HG03135 (cell line): ENCODE results near the gene AXL.

Source experiments
- ATAC-seq: cut with Tn5 transposase; IDR thresholded peaks from one replicate; pipeline ENCODE4 v1.9.1; 2021; ENCODE audit warnings: mild to moderate bottlenecking, moderate library complexity; ENCODE audit not compliant: unreplicated experiment

The AXL gene

DNA sequence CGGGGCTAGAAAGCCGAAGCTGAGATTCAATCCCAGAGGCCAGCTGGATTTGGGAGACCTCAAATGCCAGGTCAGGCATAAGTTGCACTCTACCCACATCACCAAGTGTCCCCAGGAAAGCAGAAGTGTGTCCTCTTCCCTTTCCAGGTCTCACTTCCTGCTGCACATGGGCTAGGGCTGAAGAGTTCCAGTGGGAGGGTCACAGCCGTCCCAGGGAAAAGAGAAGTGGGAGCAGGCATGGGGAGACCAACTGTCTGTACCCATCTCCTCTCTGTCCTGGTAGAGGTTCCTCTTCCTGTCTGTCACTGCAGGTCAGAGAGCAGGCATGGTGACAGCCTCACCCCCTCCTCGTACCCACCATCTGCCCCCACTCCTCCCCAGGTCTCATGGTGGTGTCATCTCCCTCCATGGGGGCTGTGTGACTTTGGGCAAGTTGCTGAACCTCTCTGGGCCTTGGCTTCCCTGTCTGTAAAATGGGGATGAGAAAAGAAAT, 14.8 kb downstream of the AXL start:
- no peak for ATAC-seq

DNA sequence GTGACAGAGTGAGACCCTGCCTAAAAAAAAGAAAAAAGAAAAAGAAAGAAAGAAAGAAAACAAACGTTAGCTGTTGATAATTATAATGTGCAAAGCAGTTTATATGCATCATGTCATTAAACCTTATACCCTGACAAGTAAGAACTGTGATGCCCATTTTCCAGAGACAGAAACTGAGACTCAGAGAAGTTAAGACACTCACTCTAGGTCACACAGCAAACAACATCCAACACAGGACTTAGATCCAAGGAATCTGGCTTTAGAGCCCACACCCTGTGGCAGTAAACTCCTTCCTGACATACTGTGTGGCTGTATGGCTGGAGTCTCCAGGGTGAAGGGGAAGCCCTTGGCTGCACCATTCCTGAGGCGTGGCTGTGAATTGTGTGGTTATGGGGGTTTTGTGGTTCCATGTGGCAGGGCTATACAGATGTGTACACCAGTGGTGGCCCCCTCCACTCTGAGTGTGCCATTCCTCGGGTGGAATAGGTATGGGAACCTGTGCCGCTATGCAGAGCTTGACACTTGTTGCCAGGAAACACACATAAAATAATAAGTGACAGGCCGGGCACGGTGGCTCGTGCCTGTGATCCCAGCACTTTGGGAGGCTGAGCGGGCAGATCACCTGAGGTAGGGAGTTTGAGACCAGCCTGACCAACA, 15.6 kb downstream of the AXL start:
- no peak for ATAC-seq

DNA sequence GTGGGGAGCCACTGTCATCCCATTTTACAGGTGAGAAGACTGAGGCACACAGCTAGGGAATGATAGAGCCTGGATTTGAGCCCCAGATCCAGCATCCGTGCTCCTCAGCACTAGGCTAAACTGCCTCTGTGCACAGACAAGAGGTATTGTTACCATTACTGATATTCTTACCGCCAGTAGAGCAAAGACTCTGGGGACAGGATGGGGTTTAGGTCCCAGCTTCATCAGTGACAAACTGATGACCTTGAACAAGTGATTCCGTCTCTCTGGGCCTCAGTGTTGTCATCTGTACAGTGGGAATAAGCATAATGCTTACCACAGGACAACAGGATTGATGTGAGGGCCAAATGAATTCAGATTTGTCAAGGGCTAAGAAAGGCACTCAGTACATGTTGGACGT, 16.5 kb downstream of the AXL start:
- ATAC-seq: no peak

DNA sequence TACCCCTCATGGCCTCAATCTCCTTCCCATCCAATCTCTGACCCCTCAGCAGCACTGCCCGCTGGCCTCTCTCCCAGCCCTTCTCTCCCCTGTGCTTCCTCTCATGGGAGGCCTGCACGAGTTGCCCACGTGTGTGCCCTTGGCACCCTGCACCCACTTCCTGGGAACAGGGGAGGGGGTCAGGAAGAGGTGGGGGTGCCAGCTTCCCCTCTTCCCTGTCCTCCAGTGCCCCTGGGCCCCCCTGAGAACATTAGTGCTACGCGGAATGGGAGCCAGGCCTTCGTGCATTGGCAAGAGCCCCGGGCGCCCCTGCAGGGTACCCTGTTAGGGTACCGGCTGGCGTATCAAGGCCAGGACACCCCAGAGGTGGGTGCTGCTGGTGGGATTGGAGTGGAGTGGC, 19.2 kb downstream of the AXL start:
- ATAC-seq: no peak

DNA sequence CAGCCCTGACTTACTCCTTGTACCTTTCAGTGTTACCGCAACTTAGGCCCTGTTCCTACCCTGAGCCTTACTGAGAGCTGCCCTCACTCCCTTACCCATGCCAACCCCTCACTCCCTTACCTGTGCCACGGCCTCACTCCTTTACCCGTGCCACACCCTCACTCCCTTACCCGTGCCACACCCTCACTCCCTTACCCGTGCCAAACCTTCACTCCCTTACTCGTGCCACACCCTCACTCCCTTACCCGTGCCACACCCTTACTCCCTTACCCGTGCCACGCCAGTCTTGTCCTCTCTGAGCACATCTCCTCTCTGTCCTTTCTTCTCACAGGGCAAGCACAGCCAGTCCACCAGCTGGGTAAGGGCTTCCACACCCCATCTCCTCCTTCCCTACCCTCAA, 20.3 kb downstream of the AXL start:
- no peak for ATAC-seq

DNA sequence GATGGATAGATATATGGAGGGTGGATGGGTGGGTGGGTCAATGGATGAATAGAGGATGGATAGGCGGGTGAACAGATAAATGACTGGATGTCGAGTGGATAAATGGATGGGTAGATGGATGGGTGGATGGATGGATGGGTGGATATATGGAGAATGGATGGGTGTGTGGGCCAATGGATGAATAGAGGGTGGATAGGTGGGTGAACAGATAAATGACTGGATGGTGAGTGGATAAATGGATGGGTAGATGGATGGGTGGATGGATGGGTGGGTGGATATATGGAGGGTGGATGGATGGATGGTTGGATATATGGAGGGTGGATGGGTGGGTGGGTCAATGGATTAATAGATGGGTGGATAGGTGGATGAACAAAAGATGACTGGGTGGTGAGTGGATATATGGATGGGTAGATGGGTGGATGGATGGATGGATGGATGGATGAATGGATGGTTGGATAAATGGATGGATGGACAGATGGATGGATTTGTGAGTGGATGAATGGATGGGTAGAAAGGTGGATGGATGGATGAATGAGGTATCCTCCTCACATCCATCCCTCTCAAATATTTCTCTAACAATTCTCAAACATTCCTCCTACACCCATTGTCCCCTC, 21.0 kb downstream of the AXL start:
- ATAC-seq: no peak

DNA sequence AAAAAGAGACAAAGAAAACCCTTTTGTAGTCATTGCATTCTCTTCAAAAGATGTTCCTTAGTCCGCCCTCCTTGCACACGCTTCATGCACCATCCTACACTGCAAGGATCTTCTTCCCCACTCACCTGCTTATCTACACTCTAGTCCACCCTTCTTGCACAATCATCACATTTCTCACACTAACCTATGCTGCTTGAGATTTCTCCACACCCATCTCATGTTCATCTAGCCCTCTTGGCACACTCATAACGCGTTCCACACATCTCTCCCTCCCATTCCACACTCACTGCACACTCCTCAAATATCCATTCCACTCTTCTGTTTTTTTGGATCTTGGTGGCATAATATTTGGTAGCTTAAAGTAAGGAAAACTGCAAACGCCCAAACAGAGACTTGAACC, 22.8 kb downstream of the AXL start:
- no peak for ATAC-seq

DNA sequence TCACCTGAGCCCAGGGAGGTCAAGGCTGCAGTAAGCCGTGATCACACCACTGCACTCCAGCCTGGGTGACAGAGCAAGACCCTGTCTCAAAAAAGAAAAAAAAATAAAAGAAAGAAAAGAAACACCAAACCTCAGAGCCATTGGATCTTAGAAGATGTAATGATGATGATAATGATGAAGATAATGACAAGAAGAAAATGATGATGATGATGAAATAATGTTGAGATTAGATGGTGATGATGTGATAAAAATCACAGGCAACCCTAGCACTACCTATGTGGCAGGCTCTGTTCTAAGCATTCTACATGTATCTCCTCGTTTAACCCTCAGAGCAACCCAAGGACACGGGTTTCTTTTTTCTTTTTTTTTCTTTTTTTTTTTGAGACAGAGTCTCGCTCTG, 25.1 kb downstream of the AXL start:
- no peak for ATAC-seq

DNA sequence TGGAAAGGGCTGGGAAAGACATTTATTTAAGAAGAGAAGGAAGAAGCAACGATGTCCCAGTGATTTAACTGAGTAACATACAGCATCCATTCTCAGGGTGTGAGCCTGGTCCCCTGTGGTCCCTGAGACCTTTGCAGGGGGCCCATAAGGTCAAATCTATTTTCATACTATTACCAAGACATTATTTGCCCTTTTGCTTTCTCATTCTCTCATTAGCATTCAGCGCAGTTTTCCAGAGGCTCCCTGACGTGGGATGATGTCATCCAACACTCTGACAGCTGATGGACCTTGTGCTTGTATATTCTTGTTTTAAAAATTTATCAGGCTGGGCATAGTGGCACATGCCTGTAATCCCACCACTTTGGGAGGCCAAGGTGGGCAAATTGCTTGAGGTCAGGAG, 26.8 kb downstream of the AXL start:
- no peak for ATAC-seq

DNA sequence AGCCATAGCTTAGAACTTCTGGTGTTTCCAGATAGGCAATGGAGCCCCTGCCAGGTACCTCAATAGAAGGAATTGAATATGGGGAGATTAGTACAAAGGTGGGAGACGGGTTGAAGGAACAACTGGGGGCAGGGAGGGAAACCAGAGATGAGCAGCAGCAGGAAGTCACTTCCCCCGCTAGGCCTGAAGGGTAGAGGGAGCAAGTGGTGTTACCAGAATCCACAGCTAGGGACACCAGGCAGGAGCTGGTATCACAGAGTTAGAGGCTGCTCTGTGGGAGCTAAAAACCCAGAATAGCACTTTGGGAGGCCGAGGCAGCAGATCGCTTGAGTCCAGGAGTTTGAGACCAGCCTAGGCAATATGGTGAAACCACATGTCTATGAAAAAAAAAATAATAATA, 29.9 kb downstream of the AXL start:
- ATAC-seq: no peak

DNA sequence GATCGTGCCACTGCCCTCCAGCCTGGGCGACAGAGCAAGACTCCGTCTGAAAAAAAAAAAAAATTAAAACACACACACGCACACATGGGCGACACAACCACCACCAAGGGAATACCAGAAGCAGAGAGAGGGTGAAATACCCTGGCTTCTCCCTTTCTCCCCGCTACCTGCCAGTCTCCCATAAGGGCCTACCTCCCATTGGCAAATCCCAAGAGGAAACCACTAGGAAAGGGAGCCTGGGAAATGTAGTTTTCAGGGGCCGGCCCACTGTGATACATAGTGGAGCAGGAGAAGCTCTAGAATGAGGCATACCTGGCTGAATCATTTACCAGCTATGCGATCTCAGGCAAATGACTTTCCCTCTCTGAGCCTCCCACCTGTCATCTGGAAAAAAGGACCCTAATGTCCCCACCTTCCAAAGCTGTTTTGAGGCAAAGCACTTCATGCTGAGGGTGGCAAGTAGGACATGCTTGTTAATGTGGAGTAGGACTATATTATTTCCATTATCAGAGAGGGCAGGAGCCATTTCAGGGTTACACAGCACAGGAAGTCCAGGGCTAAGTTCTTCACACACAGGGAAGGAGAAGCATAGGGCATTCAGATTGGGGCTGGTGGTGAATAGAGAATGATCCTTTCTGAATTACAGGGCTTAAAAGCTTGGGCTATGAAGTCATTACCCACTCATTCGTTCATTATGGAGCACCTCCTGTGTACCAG, 30.8 kb downstream of the AXL start:
- no peak for ATAC-seq

DNA sequence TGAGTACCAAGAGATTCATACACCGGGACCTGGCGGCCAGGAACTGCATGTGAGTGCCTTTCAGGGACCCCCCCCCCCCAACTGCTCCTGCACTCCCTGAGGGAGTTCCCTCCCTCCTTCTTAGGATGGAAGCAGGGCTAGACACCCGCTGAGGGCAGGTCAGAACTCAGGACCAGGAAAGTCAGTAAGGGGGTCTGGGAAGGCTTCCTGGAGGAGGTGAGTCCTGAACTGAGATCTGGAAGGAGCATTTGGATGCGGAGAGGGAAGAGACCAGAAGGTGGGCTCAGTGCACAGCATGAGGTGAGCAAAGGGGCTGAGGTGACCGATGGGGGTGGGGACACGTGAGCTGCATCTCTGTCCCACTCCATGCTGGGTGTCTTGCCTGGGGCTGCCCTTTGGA, 34.6 kb downstream of the AXL start:
- ATAC-seq: no peak

DNA sequence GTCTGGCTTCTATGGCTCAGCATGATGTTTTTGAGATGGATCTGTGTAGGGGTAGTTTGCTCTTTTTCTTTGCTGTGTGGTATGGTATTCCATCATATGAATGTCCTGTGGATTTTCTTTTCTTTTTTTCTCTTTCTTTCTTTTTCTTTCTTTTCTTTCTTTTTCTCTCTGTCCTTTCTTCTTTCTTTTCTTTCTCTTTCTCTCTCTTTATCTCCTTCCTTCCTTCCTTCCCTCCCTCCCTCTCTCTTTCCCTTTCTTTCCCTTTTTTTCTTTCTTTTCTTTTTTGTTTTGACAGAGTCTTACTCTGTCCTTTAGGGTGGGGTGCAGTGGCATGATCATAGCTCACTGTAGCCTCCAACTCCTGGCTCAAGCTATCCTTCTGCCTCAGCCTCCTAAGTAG, 36.1 kb downstream of the AXL start:
- no peak for ATAC-seq

DNA sequence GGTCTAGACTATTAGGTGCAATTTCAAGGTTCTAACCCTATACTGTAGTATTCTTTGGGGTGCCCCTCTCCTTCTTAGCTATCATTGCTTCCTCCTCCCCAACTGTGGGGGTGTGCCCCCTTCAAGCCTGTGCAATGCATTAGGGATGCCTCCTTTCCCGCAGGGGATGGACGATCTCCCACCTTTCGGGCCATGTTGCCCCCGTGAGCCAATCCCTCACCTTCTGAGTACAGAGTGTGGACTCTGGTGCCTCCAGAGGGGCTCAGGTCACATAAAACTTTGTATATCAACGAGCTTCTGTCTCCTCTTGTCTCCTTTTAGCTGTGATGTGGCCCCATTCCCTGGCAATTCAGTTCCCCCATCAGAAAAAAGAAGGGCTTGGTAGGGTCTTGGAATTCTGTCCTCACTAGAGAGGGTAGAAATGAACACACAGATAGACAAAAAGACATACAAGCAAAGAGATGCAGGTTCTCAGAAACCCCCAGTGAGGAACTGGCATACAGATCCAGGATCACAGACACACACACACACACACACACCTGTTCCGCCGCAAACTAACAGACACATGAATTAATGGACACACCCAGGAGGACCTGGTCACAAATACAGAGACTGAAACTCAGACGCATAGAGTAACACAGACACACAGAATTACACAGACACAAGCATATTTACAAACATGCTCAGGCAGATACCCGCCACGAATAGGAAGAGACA, 42.6 kb downstream of the AXL start:
- no peak for ATAC-seq

DNA sequence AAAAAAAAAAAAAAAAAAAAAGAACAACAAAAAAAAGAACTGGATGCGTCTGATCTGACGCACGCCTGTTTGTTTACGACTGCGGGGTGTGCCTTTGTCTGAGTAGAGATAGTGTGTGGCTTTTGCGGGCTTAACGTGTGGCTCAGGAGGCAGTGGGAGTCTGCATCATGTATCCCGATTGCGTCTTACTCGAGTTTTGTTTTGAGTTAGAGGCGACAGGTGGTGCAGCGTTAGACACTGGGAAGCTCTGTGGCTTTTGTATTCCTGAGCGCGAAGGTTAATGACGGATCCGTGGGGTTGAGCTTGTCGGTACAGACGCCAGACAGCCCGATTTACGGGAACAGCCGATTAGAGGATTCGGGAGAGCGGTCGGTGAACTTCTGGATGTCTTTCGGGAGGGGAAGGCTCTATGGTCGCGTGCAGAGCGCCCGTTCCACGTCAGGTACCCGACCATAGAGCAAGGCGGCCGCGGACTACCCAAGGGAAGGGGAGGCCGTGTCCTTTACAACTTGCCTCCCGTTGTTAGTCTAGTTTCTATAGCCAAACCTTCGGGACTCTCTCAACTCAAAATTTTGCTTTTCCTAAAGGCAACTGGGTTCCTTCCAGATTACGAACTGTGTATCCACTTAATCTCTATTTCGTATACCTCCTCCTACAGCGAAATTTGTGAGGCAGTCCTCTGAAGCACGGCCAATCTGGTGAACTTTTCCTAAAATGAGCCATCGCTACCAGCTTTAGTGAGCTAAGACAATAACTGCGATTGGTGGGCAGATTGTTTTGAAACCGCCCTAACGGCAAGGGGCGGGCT, 44.2 kb downstream of the AXL start:
- ATAC-seq: peak; percentile 20

DNA sequence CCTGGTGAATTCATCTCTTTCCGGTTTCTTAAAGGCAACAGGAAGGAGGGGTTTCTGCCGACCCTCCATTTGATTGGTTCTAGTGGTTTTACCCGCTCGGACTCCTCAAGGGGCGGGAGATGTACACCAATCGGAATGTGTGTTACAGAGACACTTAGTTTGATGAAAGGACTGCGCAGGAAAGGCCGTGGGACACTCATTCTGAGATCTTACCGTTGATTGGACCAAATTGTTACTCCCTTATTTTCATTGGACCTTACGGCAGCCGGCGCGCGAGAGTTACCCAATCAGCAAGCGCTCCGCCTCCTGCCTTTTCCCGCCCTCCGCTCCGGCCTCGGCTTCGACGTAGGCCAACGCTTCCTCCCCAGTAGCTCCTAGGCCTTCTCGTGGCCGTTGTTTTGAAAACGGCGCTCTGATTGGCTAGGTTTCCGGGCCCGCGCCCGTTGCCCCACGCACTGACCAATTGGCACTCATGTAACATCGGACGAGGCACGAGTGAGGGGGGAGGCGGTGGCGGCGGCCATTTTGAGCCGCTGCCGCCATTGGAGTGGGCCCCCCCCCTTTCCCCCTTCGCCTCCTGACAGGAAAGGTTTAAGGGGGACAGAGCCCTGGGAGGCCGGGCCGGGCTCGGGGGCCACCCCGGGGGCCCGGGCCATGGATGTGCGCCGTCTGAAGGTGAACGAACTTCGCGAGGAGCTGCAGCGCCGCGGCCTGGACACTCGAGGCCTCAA, 45.0 kb downstream of the AXL start, which contains the start of gene HNRNPUL1:
Gene HNRNPUL1, plus strand, starts transcription at position 523 of the 731 bp plus-strand sequence. Its CDS starts 132 bp downstream, at position 655.
- ATAC-seq: peak; percentile 63

DNA sequence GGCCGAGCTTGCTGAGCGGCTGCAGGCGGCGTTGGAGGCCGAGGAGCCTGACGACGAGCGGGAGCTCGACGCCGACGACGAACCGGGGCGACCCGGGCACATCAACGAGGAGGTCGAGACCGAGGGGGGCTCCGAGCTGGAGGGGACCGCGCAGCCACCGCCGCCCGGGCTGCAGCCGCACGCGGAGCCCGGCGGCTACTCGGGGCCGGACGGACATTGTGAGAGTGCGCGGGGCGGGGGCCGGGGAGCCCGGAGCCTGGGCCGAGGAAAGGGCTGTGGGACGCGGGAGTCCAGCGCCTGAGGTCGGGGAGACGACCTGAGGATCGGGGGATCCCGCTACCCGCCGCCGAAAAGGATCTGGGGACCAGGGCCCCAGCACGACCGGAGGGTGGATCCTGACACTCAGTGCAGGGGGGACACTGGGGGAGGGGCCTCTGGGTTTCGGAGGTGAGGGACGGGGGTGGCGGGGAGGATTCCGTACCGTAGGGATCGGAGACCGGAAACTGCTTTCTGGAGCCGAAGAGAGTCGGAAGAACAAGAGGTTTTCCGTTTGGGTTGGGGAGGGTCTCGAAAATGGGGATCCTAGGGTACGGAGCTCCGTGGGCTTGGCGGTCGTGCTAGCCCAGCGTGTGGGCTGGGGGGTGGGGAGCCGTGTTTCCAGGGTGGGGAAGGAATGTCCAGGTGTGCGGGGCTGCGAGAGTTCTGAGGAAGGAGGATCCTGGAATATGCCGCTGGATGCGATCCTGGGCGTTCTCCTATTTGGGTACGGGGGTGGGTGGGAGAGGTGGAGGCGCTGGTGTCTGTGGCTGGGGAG, 45.8 kb downstream of the AXL start:
- no peak for ATAC-seq

DNA sequence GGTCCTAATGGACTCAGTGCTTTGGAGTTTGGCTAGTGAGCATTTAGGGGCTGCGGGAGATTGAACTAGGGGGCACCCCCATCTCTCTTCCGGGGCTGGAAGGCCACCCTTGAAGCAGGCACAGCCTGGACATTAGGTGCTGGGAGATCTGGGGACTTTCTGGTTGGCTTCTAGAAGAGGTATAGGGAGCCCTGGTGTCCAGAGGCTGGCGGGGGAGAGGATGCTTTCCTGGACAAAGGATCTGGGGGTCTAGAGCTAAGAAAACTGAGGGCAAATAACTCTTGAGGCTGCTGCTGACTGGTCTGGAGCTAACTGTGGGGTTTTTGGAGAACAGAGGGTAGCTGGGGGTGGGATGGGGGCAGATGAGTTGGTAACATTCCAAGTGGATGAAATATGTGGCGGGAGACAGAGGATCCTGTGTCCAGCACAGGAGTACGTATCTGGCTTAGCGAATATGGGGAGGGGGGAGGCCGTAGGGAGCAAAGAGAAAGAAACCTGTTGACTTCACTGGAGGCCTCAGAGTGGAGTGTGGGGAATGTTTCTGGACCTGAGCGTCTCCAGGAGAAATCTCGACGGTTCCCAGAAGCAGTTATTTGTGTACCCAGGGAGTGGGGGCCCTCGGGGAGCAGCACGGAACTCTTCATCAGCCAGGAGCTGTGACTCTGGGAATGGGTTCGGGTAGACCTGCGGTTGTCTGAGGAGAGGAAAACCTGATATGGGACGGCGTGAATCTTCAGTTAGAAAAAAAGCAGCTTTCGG, 46.6 kb downstream of the AXL start:
- no peak for ATAC-seq
